Bronchial epithelial cell (primary cell): ENCODE data around the gene HSD17B8. TPM values are rescaled to one million over a fixed set of nuclear protein-coding genes. Genes with fewer than 3 reads are reported as not detected.
"Not testable (repeated sequence)": the region's sequence is repeated elsewhere in the genome, so short reads cannot be mapped to it uniquely, and the experiment has no call there.

Experiments
- DNase-seq: peaks from one replicate; pipeline ENCODE4 v3.0.0-alpha.2; 2010; ENCODE audit warnings: low read depth
- FAIRE-seq: peaks from 2 replicates; lab custom pipeline; 2011; peaks lifted over from hg19 to GRCh38; lab: Jason Lieb, UNC
- H3K27me3 ChIP-seq: 2 replicates; pipeline ENCODE4 v1.5.1; 2011; ENCODE audit warnings: low read length; ENCODE audit not compliant: control insufficient read depth, insufficient read depth
- H3K36me3 ChIP-seq: 2 replicates; pipeline ENCODE4 v1.5.1; 2011; ENCODE audit warnings: low read length; ENCODE audit not compliant: control insufficient read depth, insufficient read depth
- H3K4me3 ChIP-seq: 2 replicates; pipeline ENCODE4 v1.5.1; 2011; ENCODE audit warnings: mild to moderate bottlenecking, low read depth, low read length, control low read depth
- CTCF ChIP-seq: IDR thresholded peaks from 2 replicates; pipeline ENCODE4 v1.5.1; 2011; ENCODE audit warnings: mild to moderate bottlenecking, moderate library complexity, low read length, control low read depth, inconsistent platforms; ENCODE audit not compliant: insufficient read depth, severe bottlenecking
- total RNA-seq: library from RNA; depleted of rRNA; stranded (reverse); fragments of >200 nt; gene quantifications from 2 replicates; pipeline ENCODE4 v1.2.1, GENCODE V29; 2014

Gene HSD17B8
- total RNA-seq, 1 donor from 2014 or later: 59.8 TPM

DNA sequence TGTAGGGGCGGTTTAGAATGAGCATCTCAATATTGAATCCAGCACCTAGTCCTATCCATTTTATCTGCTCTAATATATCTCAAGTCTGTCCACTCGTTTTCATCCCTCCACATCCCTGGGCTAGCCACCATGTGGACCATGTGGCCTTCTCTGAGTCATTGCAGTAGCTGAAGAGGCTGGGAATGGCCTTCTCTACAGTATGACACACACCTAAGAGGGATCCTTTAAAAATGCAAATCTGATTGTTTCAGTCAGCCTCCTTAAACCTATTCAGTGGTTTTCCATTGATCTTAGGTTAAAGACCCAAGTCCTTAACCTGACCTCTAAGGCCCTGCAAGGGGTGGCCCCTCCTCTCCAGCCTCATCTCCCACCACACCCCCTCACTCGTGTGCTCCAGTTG, 13.2 kb downstream of the HSD17B8 start:
- Histone ChIP-seq H3K36me3 (no peaks in the 10 kb centered on the region), H3K4me3 (no peak overlapping the region), H3K27me3 (no peaks in the 10 kb centered on the region)
- TF ChIP-seq CTCF: no peak
- DNase-seq (peak; percentile 82), FAIRE-seq (peak; percentile 70)

DNA sequence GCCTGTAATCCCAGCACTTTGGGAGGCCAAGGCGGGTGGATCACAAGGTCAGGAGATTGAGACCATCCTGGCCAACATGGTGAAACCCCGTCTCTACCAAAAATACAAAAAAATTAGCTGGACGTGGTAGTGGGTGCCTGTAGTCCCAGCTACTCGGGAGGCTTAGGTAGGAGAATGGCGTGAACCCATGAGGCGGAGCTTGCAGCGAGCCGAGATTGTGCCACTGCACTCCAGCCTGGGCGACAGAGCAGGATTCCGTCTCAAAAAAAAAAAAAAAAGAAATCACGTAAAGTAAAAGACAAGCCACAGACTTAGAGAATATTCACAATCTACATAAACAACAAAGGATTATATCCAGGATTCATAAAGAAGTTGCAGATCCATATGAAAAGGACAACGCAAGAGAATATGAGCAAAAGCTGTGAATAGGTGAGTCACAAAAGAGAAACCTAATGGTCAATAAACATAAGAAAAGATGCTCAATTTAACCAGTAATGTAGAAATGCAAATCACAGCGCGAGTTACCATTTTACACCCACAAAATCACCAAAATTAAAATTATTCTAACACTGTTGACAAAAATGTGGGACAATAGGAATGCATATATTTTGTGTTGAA, 22.2 kb downstream of the HSD17B8 start:
- not testable (repeated sequence) for FAIRE-seq, H3K27me3 ChIP-seq, DNase-seq, H3K4me3 ChIP-seq, H3K36me3 ChIP-seq

- Histone ChIP-seq H3K27me3 (peaks cover 4% of the 10 kb centered on the region), H3K4me3 (no peak overlapping the region), H3K36me3 (no peaks in the 10 kb centered on the region)
- FAIRE-seq (no peak), DNase-seq (no peak)
- no peak for TF ChIP-seq CTCF
Observed at GRCh38 chr6:33235221-33235634, 30.8 kb downstream of the HSD17B8 start.

- TF ChIP-seq CTCF: no peak
- FAIRE-seq: no peak
- DNase-seq: no peak
- H3K4me3 ChIP-seq: no peak overlapping the region
- H3K27me3 ChIP-seq: peaks cover 6% of the 10 kb centered on the region
- no peaks in the 10 kb centered on the region for H3K36me3 ChIP-seq
Observed at GRCh38 chr6:33236328-33236727, 31.9 kb downstream of the HSD17B8 start.

- Histone ChIP-seq H3K36me3 (no peaks in the 10 kb centered on the region), H3K4me3 (no peak overlapping the region), H3K27me3 (peaks cover 6% of the 10 kb centered on the region)
- FAIRE-seq (no peak), DNase-seq (no peak)
- TF ChIP-seq CTCF: no peak
Observed at GRCh38 chr6:33236852-33237251, 32.4 kb downstream of the HSD17B8 start.

- DNase-seq (no peak), FAIRE-seq (no peak)
- no peaks in the 10 kb centered on the region for H3K36me3 ChIP-seq
- peaks cover 6% of the 10 kb centered on the region for H3K27me3 ChIP-seq
- TF ChIP-seq CTCF: no peak
- H3K4me3 ChIP-seq: no peak overlapping the region
Observed at GRCh38 chr6:33237741-33238140, 33.3 kb downstream of the HSD17B8 start.
